GM12878 (cell line): ENCODE data around the gene TMEM91. TPM values are rescaled to one million over a fixed set of nuclear protein-coding genes. Genes with fewer than 3 reads are reported as not detected.

ENCODE experiments used
- ATAC-seq: fragments of 200-7000 bp; cut with Tn5 transposase; 3 replicates; pipeline ENCODE4 v1.9.1; 2020; ENCODE audit warnings: mild to moderate bottlenecking, moderate library complexity
- BruUV-seq: library from RNA; stranded (reverse); fragments of 400-500 nt; replicated peaks from 2 replicates; lab custom pipeline; 2021; lab: Mats Ljungman, UMichigan
- CTCF ChIA-PET: fragments of 300-600 bp; sonication (Branson Sonifier 250); formaldehyde crosslinking; extraction: SDS; loops from one replicate; lab custom pipeline; 2021; ENCODE audit warnings: inconsistent platforms; lab: Yijun Ruan, JAX
- POLR2A ChIA-PET: fragments of 350-600 bp; formaldehyde crosslinking; extraction: SDS; loops from one replicate; lab custom pipeline; 2021; ENCODE audit warnings: inconsistent platforms; lab: Charles Lee
- RAD21 ChIA-PET: fragments of 300-600 bp; sonication (Branson Sonifier 250); formaldehyde crosslinking; loops from one replicate; lab custom pipeline; 2023; ENCODE audit warnings: antibody characterized with exemption; ENCODE audit not compliant: unreplicated experiment; lab: Charles Lee
- SMC1A ChIA-PET: fragments of 300-600 bp; sonication (Branson Sonifier 250); formaldehyde crosslinking; loops from one replicate; lab custom pipeline; 2023; ENCODE audit not compliant: unreplicated experiment, uncharacterized antibody; lab: Charles Lee
- DNase-seq: peaks from one replicate; pipeline ENCODE4 v3.0.0-alpha.2; 2011; ENCODE audit warnings: low read depth, low spot score
- FAIRE-seq: peaks from 3 replicates; lab custom pipeline; 2011; peaks lifted over from hg19 to GRCh38; lab: Jason Lieb, UNC
- H2AFZ ChIP-seq: 2 replicates; pipeline ENCODE4 v1.6.0; 2011; ENCODE audit warnings: low read depth, low read length, control low read depth; ENCODE audit not compliant: control insufficient read depth
- H3K27ac ChIP-seq: 2 replicates; pipeline ENCODE4 v1.5.1; 2011; ENCODE audit warnings: control low read depth; ENCODE audit not compliant: control insufficient read depth, insufficient read depth
- H3K27me3 ChIP-seq, 2 experiments: replicated peaks in 1 of 2; 2 replicates each; pipeline versions ENCODE4 v1.6.0 to v1.6.1; 2011; ENCODE audit warnings: low read length in 1 of 2; ENCODE audit not compliant: control insufficient read depth in 2 of 2, insufficient read depth in 2 of 2
- H3K36me3 ChIP-seq, 2 experiments: 2 replicates each; pipeline ENCODE4 v1.5.1; 2011; ENCODE audit warnings: low read length in 1 of 2; ENCODE audit not compliant: control insufficient read depth in 2 of 2, insufficient read depth in 2 of 2
- H3K4me1 ChIP-seq: 2 replicates; pipeline ENCODE4 v1.6.1; 2011; ENCODE audit warnings: mild to moderate bottlenecking, low read length, moderate library complexity, mixed read lengths; ENCODE audit not compliant: control insufficient read depth, insufficient read depth
- H3K4me2 ChIP-seq: 2 replicates; pipeline ENCODE4 v1.6.0; 2011; ENCODE audit warnings: control low read depth; ENCODE audit not compliant: control insufficient read depth, insufficient read depth
- H3K4me3 ChIP-seq: fragments of 200-600 bp; sonication (generic); 2 replicates; pipeline ENCODE4 v1.5.1; 2016
- H3K79me2 ChIP-seq: 2 replicates; pipeline ENCODE4 v1.6.0; 2011; ENCODE audit warnings: low read length; ENCODE audit not compliant: control insufficient read depth, insufficient read depth
- H3K9ac ChIP-seq: 2 replicates; pipeline ENCODE4 v1.8.0; 2011; ENCODE audit warnings: low read length, control low read depth, mixed read lengths; ENCODE audit not compliant: control insufficient read depth, insufficient read depth
- H3K9me3 ChIP-seq: replicated peaks from 3 replicates; pipeline ENCODE4 v1.5.1; 2011; ENCODE audit warnings: mild to moderate bottlenecking, low read length; ENCODE audit not compliant: control insufficient read depth, insufficient read depth
- H4K20me1 ChIP-seq: 2 replicates; pipeline ENCODE4 v1.6.0; 2011; ENCODE audit not compliant: control insufficient read depth, insufficient read depth
- ATF3 ChIP-seq: IDR thresholded peaks from 2 replicates; pipeline ENCODE4 v1.6.1; 2011; ENCODE audit warnings: low read depth, mild to moderate bottlenecking, low read length, moderate library complexity, borderline replicate concordance; ENCODE audit errors: extremely low read depth
- CHD4 ChIP-seq: fragments of 200-600 bp; sonication (generic); IDR thresholded peaks from 2 replicates; pipeline ENCODE4 v1.6.1; 2016; ENCODE audit warnings: mild to moderate bottlenecking
- CREB1 ChIP-seq: IDR thresholded peaks from 2 replicates; pipeline ENCODE4 v1.6.1; 2012; ENCODE audit warnings: low read depth, mild to moderate bottlenecking, inconsistent platforms
- CTCF ChIP-seq, 3 experiments: IDR thresholded peaks in 2 of 3; conservative IDR thresholded peaks in 1 of 3; 2 replicates each; pipeline ENCODE4 v1.5.1; 2011; ENCODE audit warnings: low read depth in 3 of 3, low read length in 3 of 3, mild to moderate bottlenecking in 3 of 3, control low read depth in 2 of 3, moderate library complexity in 2 of 3, inconsistent platforms in 1 of 3, mixed read lengths in 1 of 3; ENCODE audit not compliant: control insufficient read depth in 2 of 3, insufficient read depth in 1 of 3; ENCODE audit errors: extremely low read depth in 1 of 3
- IKZF1 ChIP-seq: fragments of 450-650 bp; conservative IDR thresholded peaks from 2 replicates; pipeline ENCODE4 v1.6.1; 2017; ENCODE audit warnings: antibody characterized with exemption, mild to moderate bottlenecking
- MEF2A ChIP-seq: IDR thresholded peaks from 2 replicates; pipeline ENCODE4 v1.6.1; 2011; ENCODE audit warnings: low read depth, mild to moderate bottlenecking, low read length, moderate library complexity; ENCODE audit not compliant: insufficient read depth
- MTA3 ChIP-seq: IDR thresholded peaks from 2 replicates; pipeline ENCODE4 v1.6.1; 2012; ENCODE audit warnings: low read length, inconsistent platforms, borderline replicate concordance
- PKNOX1 ChIP-seq: fragments of 450-650 bp; IDR thresholded peaks from 2 replicates; pipeline ENCODE4 v1.6.1; 2016; ENCODE audit warnings: mild to moderate bottlenecking
- RAD21 ChIP-seq: IDR thresholded peaks from 2 replicates; pipeline ENCODE4 v1.6.1; 2011; ENCODE audit warnings: mild to moderate bottlenecking, low read depth, low read length, moderate library complexity; ENCODE audit not compliant: insufficient read depth
- RFX5 ChIP-seq: IDR thresholded peaks from 2 replicates; pipeline ENCODE4 v1.6.1; 2011; ENCODE audit warnings: low read depth, low read length, improper control_type of control experiment
- SIN3A ChIP-seq: IDR thresholded peaks from 2 replicates; pipeline ENCODE4 v1.6.1; 2012; ENCODE audit warnings: low read depth, low read length, improper control_type of control experiment
- SMARCA5 ChIP-seq: fragments of 450-650 bp; IDR thresholded peaks from 2 replicates; pipeline ENCODE4 v1.6.1; 2017; ENCODE audit warnings: mild to moderate bottlenecking
- SREBF2 ChIP-seq: IDR thresholded peaks from 2 replicates; pipeline ENCODE4 v1.6.1; 2012; ENCODE audit warnings: mild to moderate bottlenecking, low read length
- TCF3 ChIP-seq: IDR thresholded peaks from 2 replicates; pipeline ENCODE4 v1.6.1; 2012; ENCODE audit warnings: low read depth, mild to moderate bottlenecking, low read length, borderline replicate concordance; ENCODE audit not compliant: insufficient read depth
- WGBS: methylation state at CpG from one replicate; pipeline ENCODE4 v1.1.6; 2016; ENCODE audit warnings: low lambda C conversion rate; ENCODE audit not compliant: insufficient replicate concordance, insufficient coverage; ENCODE audit errors: missing lambda C conversion rate; 5-methylcytosine and 5-hydroxymethylcytosine counted together
- in situ Hi-C: fragments of 300-500 bp; cut with MboI; formaldehyde crosslinking; loops from 9 replicates; pipeline ENCODE4 v1.14.3; 2018; ENCODE audit warnings: mixed read lengths
- intact Hi-C: fragments of 100-400 bp; cut with micrococcal nuclease; formaldehyde crosslinking; loops from one replicate; pipeline ENCODE4 v1.14.2; 2022; ENCODE audit not compliant: unreplicated experiment
- polyA plus RNA-seq, 11 experiments: library from polyadenylated mRNA; depleted of rRNA in 4 of 11; unstranded in 6 of 11; stranded (reverse) in 5 of 11; fragments of >200 nt; fragmentation: Nextera tagmentation in 4 of 11; fragmentation: Illumina TruSeq in 1 of 11; extraction: Ambion mirVana in 4 of 11; extraction: Trizol in 1 of 11; gene quantifications; 1 replicate in 1 of 11; 2 replicates in 10 of 11; pipeline versions ENCODE4 v1.2.1 to v1.2.3, GENCODE V29; 2011 to 2016; ENCODE audit warnings: inconsistent platforms in 2 of 11, missing spikeins in 2 of 11, low read depth in 1 of 11
- total RNA-seq, 4 experiments: library from RNA; depleted of rRNA in 3 of 4; stranded (reverse); fragments of >200 nt in 3 of 4; fragmentation: Illumina TruSeq in 1 of 4; extraction: Trizol in 1 of 4; gene quantifications; 2 replicates each; pipeline versions ENCODE4 v1.2.1 to v1.2.3, GENCODE V29; 2013 to 2021

TMEM91 gene
- total and polyA plus RNA-seq, 10 of the 15 experiments (the other 5 are each of a cell fraction or from before 2014, with no cell fraction given) = 1.5 to 5.5 (median 2.7) TPM

GRCh38 chr19:41376998-41377365, 649 bp downstream of the TMEM91 start (continued):
- TF ChIP-seq CTCF (IDR thresholded peaks at IDR 0.05 in 2 of 3, conservative IDR thresholded peaks at IDR 0.05 in 1 of 3; ENCODE audit: control insufficient read depth in 2 of 3, extremely low read depth in 1 of 3, insufficient read depth in 1 of 3, low read depth in 3 of 3, low read length in 3 of 3) = no peak
- TF ChIP-seq SIN3A = no peak
- no peak for TF ChIP-seq CREB1

DNA sequence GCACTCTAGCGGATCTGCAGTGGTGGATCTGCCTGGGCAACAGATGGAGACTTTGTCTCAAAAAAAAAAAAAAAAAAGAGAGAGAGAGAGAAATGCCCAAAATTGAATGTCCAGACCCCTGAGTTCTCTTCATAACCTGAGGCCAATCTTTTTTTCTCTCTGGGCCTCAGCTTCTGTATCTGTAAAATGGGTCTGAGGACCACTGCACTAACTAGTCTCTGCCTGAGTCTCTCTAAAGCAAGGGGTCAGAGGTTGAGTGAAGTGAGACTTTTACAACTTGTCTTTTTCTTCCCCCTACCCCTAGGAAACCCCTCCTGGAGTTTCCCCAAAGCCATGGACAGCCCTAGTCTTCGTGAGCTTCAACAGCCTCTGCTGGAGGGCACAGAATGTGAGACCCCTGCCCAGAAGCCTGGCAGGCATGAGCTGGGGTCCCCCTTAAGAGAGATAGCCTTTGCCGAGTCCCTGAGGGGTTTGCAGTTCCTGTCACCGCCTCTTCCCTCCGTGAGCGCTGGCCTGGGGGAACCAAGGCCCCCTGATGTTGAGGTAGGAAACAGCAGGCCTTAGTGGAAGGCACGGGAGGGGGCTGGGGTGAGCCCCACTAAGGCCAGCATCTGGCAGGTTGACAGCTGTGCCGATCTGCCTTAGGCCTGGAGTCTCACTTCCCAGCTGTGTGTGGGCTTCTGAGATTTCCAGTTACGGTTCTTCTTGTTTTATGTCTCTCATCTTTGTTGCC, 1.8 kb downstream of the TMEM91 start:
- peaks cover 0 to 3% of the 10 kb centered on the region in 2 experiments; a peak in 2 of 4 replicates for H3K36me3 ChIP-seq
- H3K27ac ChIP-seq = peak overlapping the region; percentile 79
- ChIA-PET CTCF (interaction anchor here (0.6 to 1.6 kb wide), 6 partner anchors 10 to 111 kb away, joined by 3 to 7 read pairs (median 4); no protein-coding TSS in a partner anchor), RAD21 (interaction anchor here (0.9 to 1.4 kb wide), 3 partner anchors 14 to 114 kb away, joined by 3 to 6 read pairs (median 4); partner anchors contain the start of genes B9D2 and HNRNPUL1), SMC1A (interaction anchor here (0.7 to 4.8 kb wide), 5 partner anchors 10 to 173 kb away, joined by 3 to 24 read pairs (median 4); partner anchors contain the start of gene B9D2), POLR2A (interaction anchor here (0.8 to 2.5 kb wide), 5 partner anchors 12 to 30 kb away, joined by 3 to 20 read pairs (median 7); partner anchors contain the start of gene B9D2)
- no peaks in the 10 kb centered on the region for H3K27me3 ChIP-seq
- H3K4me2 ChIP-seq = peak overlapping the region; percentile 64
- intact Hi-C loops = no loop called here
- H4K20me1 ChIP-seq = no peaks in the 10 kb centered on the region
- peaks cover 21% of the 10 kb centered on the region for H3K4me1 ChIP-seq
- DNase-seq = no peak
- H2AFZ ChIP-seq = peak overlapping the region; percentile 58; the same call in 1 of the 2 replicates
- no peaks in the 10 kb centered on the region for H3K9me3 ChIP-seq
- FAIRE-seq = peak; percentile 49
- no peak overlapping the region for H3K4me3 ChIP-seq
- BruUV-seq = no TSS peak
- 19% methylated on average over 9 of the region's 9 CpGs for WGBS
- no peaks in the 10 kb centered on the region for H3K79me2 ChIP-seq
- peak; percentile 96 for ATAC-seq
- peak overlapping the region; percentile 53; the same call in 1 of the 2 replicates for H3K9ac ChIP-seq
- in situ Hi-C loops = no loop called here
- TF ChIP-seq PKNOX1 = 0 out of 2 replicates have a peak, but pooled peaks have one; percentile 6
- peak; percentile 29; the same call in 1 of the 2 replicates for TF ChIP-seq RAD21
- no peak for TF ChIP-seq RFX5
- peak; percentile 28 to 62 (median 60); a peak in 5 of 6 replicates for TF ChIP-seq CTCF (IDR thresholded peaks at IDR 0.05 in 2 of 3, conservative IDR thresholded peaks at IDR 0.05 in 1 of 3; ENCODE audit: control insufficient read depth in 2 of 3, extremely low read depth in 1 of 3, insufficient read depth in 1 of 3, low read depth in 3 of 3, low read length in 3 of 3)
- no peak for TF ChIP-seq MEF2A
- no peak for TF ChIP-seq CHD4
- no peak for TF ChIP-seq SMARCA5
- peak; percentile 39; the same call in 1 of the 2 replicates for TF ChIP-seq IKZF1
- no peak for TF ChIP-seq SREBF2
- TF ChIP-seq MTA3 = no peak
- TF ChIP-seq ATF3 = no peak
- peak; percentile 78; the same call in 1 of the 2 replicates for TF ChIP-seq TCF3
